GM06990 (cell line): Measurements from ENCODE around the gene STX1A.
"Not testable (repeated sequence)": the region's sequence is repeated elsewhere in the genome, so short reads cannot be mapped to it uniquely, and the experiment has no call there.

Experiments used
- DNase-seq: peaks from one replicate; pipeline ENCODE4 v3.0.0-alpha.2; 2011; ENCODE audit not compliant: insufficient read length; ENCODE audit errors: extremely low read depth
- H3K27me3 ChIP-seq: replicated peaks from 2 replicates; pipeline ENCODE4 v1.6.0; 2011; ENCODE audit warnings: low read length; ENCODE audit not compliant: control insufficient read depth, insufficient read depth
- H3K36me3 ChIP-seq: 2 replicates; pipeline ENCODE4 v1.5.1; 2011; ENCODE audit warnings: low read length; ENCODE audit not compliant: control insufficient read depth, insufficient read depth
- H3K4me3 ChIP-seq: replicated peaks from 2 replicates; pipeline ENCODE4 v1.5.1; 2011; ENCODE audit warnings: low read depth, mild to moderate bottlenecking, control low read depth, low read length
- TF ChIP-seq, protein P1 (sequence below): IDR thresholded peaks from 2 replicates; pipeline ENCODE4 v1.5.1; 2011; ENCODE audit warnings: low read length, control low read depth, mild to moderate bottlenecking, inconsistent platforms; ENCODE audit not compliant: insufficient read depth, poor library complexity, severe bottlenecking

Gene STX1A

DNA sequence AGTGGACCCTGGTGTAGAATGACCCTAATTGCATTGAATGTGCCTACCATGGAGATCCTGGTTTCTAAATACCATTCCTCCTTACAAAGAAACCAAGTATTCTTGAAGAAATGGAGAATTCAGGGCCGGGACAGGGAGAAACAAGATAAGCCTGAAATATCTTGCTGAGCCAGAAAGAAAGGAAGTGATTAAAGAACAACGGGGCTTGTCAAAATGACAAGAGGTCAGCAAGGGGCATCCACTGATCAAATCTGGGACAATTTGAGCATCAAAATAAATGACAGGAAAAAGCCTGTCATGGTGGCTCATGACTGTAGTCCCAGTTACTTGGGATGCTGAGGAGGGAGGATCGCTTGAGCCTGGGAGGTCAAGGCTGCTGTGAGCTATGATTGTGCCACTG lies 11.0 kb upstream of the STX1A start:
- H3K36me3 ChIP-seq, result no peaks in the 10 kb centered on the region
- no peak overlapping the region for H3K4me3 ChIP-seq
- TF ChIP-seq, protein P1, sequence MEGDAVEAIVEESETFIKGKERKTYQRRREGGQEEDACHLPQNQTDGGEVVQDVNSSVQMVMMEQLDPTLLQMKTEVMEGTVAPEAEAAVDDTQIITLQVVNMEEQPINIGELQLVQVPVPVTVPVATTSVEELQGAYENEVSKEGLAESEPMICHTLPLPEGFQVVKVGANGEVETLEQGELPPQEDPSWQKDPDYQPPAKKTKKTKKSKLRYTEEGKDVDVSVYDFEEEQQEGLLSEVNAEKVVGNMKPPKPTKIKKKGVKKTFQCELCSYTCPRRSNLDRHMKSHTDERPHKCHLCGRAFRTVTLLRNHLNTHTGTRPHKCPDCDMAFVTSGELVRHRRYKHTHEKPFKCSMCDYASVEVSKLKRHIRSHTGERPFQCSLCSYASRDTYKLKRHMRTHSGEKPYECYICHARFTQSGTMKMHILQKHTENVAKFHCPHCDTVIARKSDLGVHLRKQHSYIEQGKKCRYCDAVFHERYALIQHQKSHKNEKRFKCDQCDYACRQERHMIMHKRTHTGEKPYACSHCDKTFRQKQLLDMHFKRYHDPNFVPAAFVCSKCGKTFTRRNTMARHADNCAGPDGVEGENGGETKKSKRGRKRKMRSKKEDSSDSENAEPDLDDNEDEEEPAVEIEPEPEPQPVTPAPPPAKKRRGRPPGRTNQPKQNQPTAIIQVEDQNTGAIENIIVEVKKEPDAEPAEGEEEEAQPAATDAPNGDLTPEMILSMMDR, result no peak
- no peaks in the 10 kb centered on the region for H3K27me3 ChIP-seq
- no peak for DNase-seq

DNA sequence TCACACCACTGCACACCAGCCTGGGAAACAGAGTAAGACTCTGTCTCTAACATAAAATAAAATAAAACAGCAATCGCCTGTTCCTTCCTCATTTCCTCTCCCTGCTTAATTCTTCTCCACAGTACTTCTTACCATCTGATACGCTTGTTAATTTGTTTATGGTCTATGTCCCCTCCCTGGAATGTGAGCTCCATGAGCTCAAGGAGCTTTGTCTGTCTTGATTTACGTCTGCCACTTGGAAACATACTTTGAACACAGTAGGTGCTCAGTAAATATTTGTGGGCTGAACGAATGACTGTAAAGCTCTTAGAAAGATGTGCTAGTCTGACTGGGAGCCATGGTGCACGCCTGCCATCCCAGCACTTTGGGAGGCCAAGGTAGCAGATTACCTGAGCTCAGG lies 9.1 kb upstream of the STX1A start:
- no peak overlapping the region for H3K4me3 ChIP-seq
- TF ChIP-seq, protein P1, result no peak
- H3K36me3 ChIP-seq, result no peaks in the 10 kb centered on the region
- no peak for DNase-seq
- H3K27me3 ChIP-seq, result no peaks in the 10 kb centered on the region

DNA sequence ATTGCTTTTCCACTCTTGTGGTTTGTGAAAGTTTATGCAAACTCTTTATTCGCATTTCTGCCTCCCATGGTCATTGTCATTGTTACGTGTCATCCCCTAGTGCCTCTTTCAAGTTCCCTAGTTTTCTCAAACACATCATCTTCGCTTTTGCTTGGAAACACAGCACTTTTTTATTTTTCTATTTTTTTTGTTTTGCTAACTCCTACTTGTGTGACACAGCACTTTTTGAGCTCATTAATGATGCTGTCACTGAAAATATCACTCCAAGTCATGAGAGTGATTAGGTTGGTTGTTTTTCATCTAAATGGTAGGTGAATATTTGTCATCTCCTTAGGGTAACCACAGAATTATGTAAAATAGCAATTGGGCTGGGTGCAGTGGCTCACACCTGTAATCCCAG lies 8.5 kb upstream of the STX1A start:
- no peaks in the 10 kb centered on the region for H3K36me3 ChIP-seq
- no peaks in the 10 kb centered on the region for H3K27me3 ChIP-seq
- H3K4me3 ChIP-seq, result no peak overlapping the region
- TF ChIP-seq, protein P1, result no peak
- no peak for DNase-seq

DNA sequence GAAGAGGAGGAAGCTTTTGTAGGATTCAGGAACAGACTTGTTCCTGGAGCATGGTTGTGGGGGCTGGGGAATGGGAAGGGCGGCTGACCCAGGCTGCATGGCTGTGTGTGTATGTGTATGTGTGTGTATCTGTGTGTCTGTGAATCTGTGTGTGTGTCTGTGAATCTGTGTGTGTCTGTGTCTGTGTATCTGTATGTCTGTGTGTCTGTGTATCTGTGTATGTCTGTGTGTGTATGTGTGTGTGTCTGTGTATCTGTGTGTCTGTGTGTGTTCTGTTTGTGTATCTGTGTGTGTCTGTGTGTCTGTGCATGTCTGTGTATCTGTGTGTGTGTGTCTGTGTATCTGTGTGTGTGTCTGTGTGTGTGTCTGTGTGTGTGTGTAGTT lies 6.6 kb upstream of the STX1A start:
- DNase-seq, result no peak
- Histone ChIP-seq H3K4me3 (no peak overlapping the region), H3K36me3 (no peaks in the 10 kb centered on the region), H3K27me3 (no peaks in the 10 kb centered on the region)
- TF ChIP-seq, protein P1, result no peak

DNA sequence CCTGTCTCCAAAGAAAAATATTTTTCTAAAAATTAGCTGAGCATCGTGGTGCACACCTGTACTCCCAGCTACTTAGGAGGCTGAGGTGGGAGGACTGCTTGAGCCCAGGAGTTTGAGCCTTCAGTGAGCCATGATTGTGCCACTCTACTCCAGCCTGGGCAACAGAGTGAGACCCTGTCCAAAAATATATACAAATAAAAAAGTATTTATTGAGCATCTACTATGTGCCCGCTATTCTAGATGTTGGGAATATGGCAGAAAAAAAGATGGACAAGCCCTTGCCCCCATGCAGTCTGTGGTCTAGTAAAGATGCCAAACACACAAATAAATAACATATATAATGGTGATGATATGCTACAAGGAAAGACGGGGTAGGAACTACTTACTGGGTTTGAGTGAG lies 4.3 kb upstream of the STX1A start:
- no peaks in the 10 kb centered on the region for H3K27me3 ChIP-seq
- TF ChIP-seq, protein P1, result no peak
- H3K4me3 ChIP-seq, result no peak overlapping the region
- no peaks in the 10 kb centered on the region for H3K36me3 ChIP-seq
- no peak for DNase-seq

DNA sequence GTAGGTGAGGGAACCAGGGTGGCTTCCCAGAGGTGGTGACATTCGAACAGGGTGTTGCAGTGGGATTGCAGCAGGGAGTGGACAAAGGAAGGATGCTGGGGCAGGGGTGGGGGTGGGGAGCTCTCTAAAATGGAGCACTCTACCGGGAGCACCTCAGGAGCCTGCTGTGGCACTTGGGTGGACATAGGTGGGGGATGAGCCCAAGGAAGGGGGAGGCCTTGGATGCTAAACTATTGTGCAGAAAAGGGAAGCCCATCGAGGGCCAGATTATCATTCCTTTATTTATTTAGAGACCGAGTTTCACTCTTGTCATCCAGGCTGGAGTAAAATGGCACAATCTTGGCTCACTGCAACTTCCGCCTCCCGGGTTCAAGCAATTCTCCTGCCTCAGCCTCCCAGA lies 3.3 kb upstream of the STX1A start:
- Histone ChIP-seq H3K4me3 (no peak overlapping the region), H3K36me3 (no peaks in the 10 kb centered on the region), H3K27me3 (no peaks in the 10 kb centered on the region)

DNA sequence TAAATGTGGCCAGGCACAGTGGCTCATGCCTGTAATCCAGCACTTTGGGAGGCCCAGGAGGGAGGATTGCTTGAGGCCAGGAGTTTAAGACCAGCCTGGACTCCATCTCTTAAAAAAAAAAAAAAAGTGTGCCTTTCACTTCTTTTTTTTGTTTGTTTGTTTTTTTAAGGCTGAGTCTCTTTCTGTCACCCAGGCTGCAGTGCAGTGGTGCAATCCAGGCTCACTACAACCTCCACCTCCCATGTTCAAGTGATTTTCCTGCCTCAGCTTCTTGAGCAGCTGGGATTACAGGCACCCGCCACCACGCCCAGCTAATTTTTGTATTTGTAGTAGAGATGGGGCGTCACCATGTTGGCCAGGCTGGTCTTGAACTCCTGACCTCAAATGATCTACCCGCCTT lies 2.7 kb upstream of the STX1A start:
- DNase-seq, H3K4me3 ChIP-seq, H3K27me3 ChIP-seq, H3K36me3 ChIP-seq: not testable (repeated sequence)

More for the DNA sequence above, 3.3 kb upstream of the STX1A start:
- TF ChIP-seq, protein P1, result no peak
- no peak for DNase-seq
